HG02588 (cell line): ENCODE data around the gene CLHC1.
A peak's percentile ranks its signal among the peaks of the same experiment; 100 is the strongest.

ENCODE experiments used
- ATAC-seq: cut with Tn5 transposase; IDR thresholded peaks from one replicate; pipeline ENCODE4 v1.9.1; 2021; ENCODE audit warnings: mild to moderate bottlenecking, moderate library complexity; ENCODE audit not compliant: unreplicated experiment

The CLHC1 gene

GRCh38 chr2:55169915-55170314, 62.2 kb downstream of the CLHC1 start:
- no peak for ATAC-seq

- ATAC-seq = no peak
Observed at GRCh38 chr2:55169359-55169758, 62.7 kb downstream of the CLHC1 start.

DNA sequence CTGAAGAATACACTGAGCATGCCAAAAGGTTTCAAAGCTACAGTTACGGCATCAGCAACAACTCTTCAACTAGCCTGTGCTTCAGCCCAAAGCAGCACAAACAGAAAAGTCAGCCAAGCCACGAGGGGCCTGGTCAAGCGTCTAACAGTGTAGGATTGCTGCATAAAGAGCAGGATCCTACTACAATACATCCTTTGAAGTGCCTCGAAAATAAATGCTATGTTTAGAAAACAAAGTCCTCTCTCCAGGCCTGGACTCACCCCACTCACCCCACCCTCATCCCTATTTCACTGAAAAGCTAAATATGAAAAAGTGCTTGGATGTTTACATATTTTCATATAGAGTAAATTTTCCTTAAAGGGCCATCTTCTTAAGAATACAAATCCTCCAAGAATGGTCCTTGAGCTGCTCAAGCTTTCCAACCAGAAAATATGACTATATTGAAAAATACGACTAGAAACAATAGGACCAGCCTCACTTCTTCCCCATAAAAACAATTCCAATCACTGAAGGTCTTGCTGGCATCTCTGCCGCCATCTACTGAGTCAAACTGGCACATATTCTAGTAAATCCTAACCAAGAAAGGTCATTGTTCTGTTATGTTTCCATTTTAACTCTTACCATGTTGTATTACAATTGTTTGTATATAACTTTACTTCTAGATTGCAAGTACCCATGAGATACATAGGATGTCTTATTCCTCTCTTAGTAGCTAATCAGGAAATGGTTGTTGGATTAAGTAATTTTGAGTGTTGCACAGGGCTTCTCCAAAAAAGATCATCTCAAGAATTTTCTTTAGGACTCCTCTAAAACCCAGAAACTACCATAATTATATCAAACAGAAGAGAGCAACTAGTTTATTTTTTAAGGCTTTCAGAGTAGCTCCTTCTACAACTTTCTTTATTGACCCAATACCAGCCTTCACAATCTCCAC, 63.6 kb downstream of the CLHC1 start:
- ATAC-seq = no peak

DNA sequence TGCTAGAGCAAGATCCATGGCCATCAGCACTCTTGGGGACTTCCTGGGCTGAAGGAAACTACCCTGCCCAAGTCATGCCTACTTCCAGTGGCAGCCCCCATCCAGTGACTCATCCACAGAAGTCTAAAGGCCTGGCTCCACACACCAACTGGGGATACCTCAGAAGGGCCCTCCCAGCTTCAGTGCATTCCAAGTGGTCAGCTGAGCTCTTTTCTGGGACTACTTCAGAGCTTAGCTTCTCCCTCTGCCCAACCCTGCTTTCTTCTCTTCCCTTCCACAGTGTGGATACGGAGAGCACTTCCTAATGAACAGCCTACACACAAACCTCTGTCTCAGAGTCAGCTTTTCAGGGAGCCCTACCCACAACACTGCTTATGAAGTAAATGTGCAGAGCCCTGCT, 66.5 kb downstream of the CLHC1 start:
- ATAC-seq = no peak

- no peak for ATAC-seq
Observed at GRCh38 chr2:55164534-55165480, 67.3 kb downstream of the CLHC1 start.

DNA sequence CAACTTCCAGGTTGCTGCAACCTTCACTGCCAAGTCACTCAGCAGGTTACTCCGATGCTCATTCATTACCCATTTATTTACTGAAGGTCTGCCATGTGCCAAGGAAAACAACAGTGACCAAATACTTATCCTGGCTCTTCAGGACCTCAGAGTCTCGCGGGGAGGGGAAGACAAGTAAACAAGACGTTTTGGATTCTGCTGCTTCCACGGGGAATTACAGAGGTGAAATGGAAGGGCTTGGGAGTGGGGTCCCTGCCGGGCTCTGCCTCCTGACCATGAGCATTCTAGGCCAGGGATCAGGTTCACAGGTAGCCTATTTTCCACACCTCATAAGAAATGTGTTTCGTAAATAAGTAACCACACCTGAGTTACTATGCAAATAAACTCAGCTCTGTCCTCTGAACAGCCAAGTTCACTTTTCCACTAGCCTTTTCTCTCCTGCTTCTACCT, 68.1 kb downstream of the CLHC1 start:
- ATAC-seq = no peak

GRCh38 chr2:55163274-55163721, 68.8 kb downstream of the CLHC1 start:
- ATAC-seq = no peak

- no peak for ATAC-seq
Observed at GRCh38 chr2:55162284-55163006, 69.6 kb downstream of the CLHC1 start.

- no peak for ATAC-seq
Observed at GRCh38 chr2:55161295-55162210, 70.5 kb downstream of the CLHC1 start.

- no peak for ATAC-seq
Observed at GRCh38 chr2:55160422-55160821, 71.7 kb downstream of the CLHC1 start.

- ATAC-seq = no peak
Observed at GRCh38 chr2:55159752-55160151, 72.3 kb downstream of the CLHC1 start.

DNA sequence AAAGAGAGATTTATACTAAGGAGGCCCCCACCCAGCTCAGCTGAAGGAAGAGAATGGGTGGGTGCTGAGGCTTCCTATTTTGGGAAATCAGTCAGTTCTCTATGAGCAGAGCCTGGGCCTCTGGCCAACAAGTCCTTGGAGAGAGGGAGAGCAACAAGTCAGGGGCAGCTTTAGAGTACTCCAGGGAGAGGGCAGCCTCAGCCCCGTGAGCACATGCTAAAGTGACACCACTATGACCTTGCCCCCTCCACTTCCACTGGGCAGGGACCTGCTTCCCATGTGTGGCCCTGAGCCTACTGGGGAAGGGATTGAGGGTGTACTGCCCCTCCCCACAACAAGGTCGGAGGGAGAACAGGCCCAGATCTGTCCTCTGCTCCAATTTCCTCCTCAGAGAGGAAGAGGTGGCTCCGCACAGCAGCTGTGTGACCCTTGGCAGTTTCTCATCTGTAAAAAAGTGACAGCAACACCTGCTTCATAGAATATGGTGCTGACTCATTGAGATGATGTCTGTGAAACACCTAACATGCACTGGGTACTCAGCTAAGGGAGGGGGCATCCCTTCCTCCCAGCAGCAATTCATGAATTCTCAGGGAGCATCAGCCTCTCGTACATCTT, 72.9 kb downstream of the CLHC1 start:
- no peak for ATAC-seq

DNA sequence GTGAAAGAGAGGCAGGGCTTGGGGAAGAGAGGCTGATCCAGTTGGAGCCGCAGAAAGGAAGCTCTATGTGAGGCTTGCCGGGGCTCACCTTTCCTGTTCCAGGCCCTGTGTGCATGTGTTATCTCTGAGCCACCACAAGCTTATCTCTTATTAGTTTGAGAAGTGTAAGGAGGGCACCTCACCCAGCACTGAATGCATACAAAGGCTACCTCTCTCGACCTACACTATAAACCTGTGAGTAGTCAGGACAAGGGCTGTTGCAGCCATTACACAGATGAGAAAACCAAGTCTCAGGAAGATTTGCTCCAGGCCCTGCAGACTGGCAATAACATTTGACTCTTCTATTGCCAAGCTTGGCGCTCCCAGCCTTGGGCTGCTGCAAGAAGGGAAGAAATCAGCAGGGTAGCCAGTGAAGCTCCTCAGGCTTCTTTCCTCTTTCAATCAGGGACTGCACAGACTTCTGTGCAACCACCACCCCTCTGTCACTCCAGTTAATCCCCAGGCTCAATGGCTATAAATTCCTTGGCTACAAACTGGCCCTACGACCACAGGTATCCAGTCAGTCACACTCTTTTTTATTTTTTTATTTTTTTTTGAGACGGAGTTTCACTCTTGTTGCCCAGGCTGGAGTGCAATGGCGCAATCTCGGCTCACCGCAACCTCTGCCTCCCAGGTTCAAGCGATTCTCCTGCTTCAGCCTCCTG, 73.8 kb downstream of the CLHC1 start:
- ATAC-seq = no peak

- ATAC-seq = peak; percentile 44
Observed at GRCh38 chr2:55157474-55157884, 74.6 kb downstream of the CLHC1 start.

- no peak for ATAC-seq
Observed at GRCh38 chr2:55156984-55157383, 75.1 kb downstream of the CLHC1 start.

- no peak for ATAC-seq
Observed at GRCh38 chr2:55156326-55156725, 75.8 kb downstream of the CLHC1 start.

- no peak for ATAC-seq
Observed at GRCh38 chr2:55155764-55156281, 76.3 kb downstream of the CLHC1 start.

- ATAC-seq = no peak
Observed at GRCh38 chr2:55155206-55155605, 76.9 kb downstream of the CLHC1 start.
